Inferior parietal cortex (tissue), 1 donor: ENCODE measurements around the gene AJUBA.
"Not testable (repeated sequence)": the region's sequence is repeated elsewhere in the genome, so short reads cannot be mapped to it uniquely, and the experiment has no call there.

Source experiments
- DNase-seq: peaks from one replicate; pipeline ENCODE4 v3.0.0-alpha.2; 2016; ENCODE audit errors: extremely low spot score

Gene AJUBA

DNA sequence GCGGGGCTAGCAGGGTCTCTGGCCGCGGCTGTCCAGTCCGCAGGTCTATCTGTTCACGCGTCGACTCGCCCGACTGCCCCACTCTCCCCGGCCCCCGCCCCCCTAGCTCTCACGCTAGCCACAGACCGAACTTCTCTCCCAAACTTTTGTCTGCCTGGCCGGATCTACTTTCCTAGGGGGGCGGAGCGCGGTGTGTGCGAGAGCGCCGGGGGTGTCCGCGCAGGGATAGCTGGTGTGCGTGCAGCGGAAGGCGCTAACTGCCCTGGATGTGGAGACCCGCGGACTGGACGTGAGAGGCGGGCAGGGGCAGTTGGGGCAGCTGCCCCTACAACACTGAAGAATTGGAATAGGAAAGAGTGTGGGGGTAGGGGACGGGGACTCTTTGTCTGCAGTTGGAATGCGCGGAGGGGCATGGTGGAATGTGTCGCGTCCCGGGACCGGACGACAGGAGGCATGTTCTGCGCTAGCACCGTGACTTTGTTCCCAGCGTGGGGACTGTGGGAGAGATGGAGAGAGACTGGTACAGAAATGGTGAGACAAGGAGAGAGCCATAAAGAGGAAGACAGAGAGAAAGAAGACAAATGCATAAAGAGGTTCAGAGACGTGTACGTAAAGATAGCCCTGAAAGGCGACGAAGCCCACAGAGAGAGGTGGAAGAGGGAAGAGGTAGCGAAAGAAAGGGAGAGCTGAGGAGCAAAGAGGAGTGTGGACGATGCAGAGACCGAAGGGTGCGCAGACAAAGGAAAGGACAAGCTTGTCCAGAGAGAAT is at the start of gene AJUBA:
Gene AJUBA, minus strand, starts transcription at position 75 of the 769 bp plus-strand sequence. CDS start 285 bp downstream, outside the sequence.
- no peak for DNase-seq

- DNase-seq, result no peak
Measured at GRCh38 chr14:23030936-23031335, 48.6 kb upstream of the AJUBA start.

DNA sequence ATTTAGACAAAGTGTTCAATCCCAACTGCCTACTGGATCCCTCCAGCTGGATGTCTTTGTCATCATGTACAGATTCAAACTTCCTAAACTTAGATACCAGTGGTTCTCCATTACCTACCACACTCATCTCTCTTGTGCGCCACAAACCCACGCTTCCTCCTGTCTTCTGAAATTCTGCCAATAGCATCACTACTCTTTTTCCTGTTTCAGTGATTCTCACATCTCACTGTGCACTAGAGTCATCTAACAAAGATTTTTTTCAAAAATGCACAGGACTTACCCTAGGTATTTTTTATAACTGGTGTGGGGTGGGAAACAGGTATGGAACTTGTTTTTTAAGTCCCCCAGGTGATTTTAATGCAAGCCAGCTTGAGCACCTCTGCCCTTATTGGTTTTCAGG is 46.4 kb upstream of the AJUBA start:
- no peak for DNase-seq

GRCh38 chr14:23025151-23025814 is 42.9 kb upstream of the AJUBA start:
- no peak for DNase-seq

DNA sequence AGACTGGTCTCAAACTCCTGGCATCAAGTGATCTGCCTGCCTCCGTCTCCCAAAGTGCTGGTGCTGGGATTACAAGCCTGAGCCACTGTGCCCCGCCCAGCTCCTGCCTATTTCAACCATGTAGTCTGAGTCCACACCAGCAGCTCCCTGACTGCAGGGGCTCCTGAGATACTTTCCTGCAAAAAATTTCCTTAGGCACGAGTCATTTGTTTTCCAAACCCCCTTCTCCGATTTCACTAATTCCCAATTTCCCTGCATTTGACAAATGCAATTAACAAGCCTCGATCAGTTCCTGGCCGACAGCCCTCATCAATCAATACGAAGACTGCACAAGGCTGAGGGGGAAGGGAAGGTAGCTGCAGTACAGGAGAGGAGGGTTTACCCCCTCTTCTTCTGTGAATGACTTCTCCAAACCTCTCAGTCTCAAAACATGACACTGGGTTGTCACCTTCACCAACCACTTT is 42.3 kb upstream of the AJUBA start:
- DNase-seq, result no peak

GRCh38 chr14:23023795-23024152 is 41.4 kb upstream of the AJUBA start:
- DNase-seq, result no peak

- DNase-seq, result no peak
Measured at GRCh38 chr14:23023022-23023794, 40.9 kb upstream of the AJUBA start.

DNA sequence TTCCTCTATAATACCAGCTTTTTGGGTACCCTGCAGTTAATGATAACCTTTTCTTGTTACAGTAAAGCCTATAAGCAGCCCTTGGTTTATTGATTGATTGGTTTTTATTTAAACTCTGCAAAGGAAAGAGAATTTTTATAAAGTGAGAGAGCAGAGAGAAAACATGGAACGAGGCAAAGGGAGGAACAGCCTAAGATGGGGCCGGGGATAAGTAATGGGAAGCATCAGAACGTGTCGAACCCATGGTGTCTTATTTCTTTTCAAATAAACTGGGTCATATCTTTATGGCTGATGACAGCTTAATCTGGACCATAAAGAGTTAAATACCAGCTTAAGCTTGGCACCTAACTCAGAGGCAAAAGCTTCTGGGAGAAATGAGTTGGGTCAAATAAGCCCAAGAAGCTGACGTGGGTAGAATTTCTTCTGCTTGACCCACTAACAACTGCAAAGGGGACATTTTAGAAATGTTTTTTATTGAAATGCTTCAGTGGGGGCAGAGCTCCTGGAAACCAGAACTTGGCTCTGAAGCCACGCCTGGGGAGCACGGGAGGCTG is 39.6 kb upstream of the AJUBA start:
- DNase-seq, result no peak

DNA sequence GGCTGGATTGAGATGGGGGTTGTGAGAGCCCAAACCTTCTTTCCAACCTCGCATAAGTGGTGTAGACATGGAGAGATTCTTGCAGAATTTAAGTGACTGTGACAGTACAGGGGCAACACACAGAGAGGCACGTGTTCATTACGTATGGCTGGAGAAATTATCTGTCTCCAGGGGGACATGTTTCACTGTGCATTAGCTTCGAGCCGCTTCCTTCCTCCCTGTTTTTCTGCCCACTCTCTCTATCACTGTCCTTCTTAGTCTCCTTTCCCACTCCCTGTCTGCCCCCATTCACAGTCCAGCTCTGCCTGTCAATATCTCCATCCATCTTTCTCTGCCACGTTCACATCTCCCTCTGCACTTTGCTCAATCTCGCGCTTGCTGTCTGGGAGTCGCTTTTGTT is 39.1 kb upstream of the AJUBA start:
- DNase-seq, result no peak

GRCh38 chr14:23020143-23021128 is 38.1 kb upstream of the AJUBA start:
- DNase-seq, result no peak

- DNase-seq, result no peak
Measured at GRCh38 chr14:23018107-23018506, 35.8 kb upstream of the AJUBA start.

DNA sequence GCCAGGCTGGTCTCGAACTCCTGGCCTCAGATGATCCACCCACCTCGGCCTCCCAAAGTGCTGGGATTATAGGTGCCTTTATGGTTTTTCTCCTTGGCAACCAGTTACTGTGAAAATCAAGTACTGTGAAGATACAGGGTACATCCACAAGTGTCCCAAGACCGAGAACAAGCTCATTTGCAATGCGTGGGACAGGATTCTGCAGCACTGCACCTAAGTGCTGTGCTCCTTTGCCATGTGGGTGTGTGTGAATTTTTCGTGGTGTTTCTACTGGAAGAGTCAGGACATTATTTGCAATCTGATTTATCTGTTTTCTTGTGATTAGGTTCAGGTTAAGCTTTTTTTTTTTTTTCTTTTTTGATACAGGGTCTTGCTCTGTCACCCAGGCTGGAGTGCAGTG is 34.7 kb upstream of the AJUBA start:
- no peak for DNase-seq

- DNase-seq, result no peak
Measured at GRCh38 chr14:23015618-23016017, 33.3 kb upstream of the AJUBA start.

- DNase-seq, result not testable (repeated sequence)
Measured at GRCh38 chr14:23013749-23014054, 31.4 kb upstream of the AJUBA start.

DNA sequence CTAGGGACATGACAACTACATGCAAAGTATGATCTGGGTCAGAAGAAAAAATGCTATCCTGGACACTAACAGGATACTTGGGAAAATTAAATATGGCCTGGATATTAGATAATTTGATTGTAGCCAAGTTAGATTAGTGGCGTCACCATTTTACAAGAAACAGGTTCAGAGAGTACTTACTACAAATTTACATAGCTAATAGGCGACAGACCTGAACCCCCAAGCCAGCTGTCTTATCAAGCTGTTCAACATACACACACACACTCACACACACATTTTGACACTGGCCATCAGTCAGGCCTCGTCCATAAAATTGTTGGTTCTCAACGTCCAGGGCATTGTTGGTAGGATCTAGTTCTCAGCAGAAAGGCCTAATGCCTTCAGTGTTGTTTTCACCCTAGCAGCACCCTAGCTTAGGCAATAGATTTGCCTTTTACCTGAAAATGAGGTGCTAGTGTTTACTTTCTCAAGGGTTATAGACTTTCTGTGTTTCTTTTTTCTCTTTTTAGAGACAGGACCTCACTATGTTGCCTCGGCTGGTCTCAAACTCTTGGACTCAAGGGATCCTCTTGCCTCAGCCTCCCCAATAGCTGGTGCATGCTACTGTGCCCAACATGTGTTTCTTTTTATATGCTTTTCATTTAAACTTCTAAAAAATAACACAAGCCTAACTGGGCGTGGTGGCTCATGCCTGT is 30.9 kb upstream of the AJUBA start:
- DNase-seq, result no peak

- peak; percentile 63 for DNase-seq
Measured at GRCh38 chr14:23009939-23010726, 27.8 kb upstream of the AJUBA start, which contains the start of gene C14orf93. Gene C14orf93 (minus strand): TSS chr14:23010143. CDS start chr14:22999023, 11,120 bp downstream.

DNA sequence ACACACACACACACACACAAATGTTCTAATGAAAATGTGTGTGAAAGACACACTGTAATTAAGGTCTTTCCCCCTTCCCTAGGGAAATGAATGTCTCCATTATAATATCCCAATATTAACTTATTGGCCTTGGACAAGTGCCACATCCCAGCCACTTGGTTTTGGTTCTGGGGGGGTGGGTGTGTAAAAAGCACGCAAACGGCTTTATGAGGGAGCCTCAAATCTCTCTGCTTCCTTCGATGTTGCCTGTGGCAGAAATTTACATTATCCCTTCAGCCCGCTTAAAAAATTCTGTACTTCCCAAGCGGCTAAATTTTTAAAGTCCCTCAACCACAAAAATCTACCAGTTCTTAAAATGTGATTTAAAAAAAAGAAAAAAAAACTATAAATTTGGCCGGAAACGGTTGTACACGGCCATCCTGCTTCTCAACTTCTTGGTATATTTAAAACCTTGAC is 27.2 kb upstream of the AJUBA start:
- DNase-seq, result no peak

DNA sequence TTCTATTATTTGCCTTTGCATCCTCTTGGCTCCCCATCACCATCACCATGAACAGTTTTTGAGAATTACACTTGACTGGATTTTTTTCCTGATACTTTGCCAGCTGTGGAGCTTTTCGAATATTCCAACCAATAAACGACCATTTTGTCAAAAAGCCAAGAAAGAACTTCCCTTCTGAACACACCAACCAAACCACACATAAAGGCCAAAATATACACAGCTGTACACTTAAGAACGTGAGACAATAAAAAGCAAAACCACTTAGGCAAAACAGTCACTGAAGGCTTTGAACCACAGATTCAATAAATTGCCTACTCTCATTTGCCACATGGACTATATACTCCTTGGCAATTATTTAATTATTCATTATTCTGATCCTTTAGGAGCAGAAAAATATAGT is 26.5 kb upstream of the AJUBA start:
- no peak for DNase-seq
